ENCODE results near the gene CFAP97D1. TPM values are rescaled to one million over a fixed set of nuclear protein-coding genes. Genes with fewer than 3 reads are reported as not detected.

The CFAP97D1 gene
- total and polyA plus RNA-seq, 4 donors = 0.01 to 0.06 (median 0.02) TPM; not detected in 1

- no peak for DNase-seq
- peaks cover 3 to 20% (median 6%) of the 10 kb centered on the region in 4 donors for H3K36me3 ChIP-seq (ENCODE audit: control insufficient read depth in 4 of 4, insufficient read depth in 4 of 4, low read length in 4 of 4)
- peaks cover 0 to 1% (median 0%) of the 10 kb centered on the region in 4 donors for H3K9me3 ChIP-seq (ENCODE audit: control insufficient read depth in 4 of 4, insufficient read depth in 3 of 4, low read length in 3 of 4)
- ATAC-seq (ENCODE audit: insufficient read depth, low FRiP score) = no peak
- no peak overlapping the region for H3K4me3 ChIP-seq
- no peaks in the 10 kb centered on the region for H3K4me1 ChIP-seq (ENCODE audit: control insufficient read depth in 5 of 5, insufficient read depth in 5 of 5, low read length in 5 of 5)
- TF ChIP-seq, protein P1, sequence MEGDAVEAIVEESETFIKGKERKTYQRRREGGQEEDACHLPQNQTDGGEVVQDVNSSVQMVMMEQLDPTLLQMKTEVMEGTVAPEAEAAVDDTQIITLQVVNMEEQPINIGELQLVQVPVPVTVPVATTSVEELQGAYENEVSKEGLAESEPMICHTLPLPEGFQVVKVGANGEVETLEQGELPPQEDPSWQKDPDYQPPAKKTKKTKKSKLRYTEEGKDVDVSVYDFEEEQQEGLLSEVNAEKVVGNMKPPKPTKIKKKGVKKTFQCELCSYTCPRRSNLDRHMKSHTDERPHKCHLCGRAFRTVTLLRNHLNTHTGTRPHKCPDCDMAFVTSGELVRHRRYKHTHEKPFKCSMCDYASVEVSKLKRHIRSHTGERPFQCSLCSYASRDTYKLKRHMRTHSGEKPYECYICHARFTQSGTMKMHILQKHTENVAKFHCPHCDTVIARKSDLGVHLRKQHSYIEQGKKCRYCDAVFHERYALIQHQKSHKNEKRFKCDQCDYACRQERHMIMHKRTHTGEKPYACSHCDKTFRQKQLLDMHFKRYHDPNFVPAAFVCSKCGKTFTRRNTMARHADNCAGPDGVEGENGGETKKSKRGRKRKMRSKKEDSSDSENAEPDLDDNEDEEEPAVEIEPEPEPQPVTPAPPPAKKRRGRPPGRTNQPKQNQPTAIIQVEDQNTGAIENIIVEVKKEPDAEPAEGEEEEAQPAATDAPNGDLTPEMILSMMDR (IDR thresholded peaks at IDR 0.05; ENCODE audit: control extremely low read depth, extremely low read depth) = no peak
- no peaks in the 10 kb centered on the region for H3K27me3 ChIP-seq (ENCODE audit: control insufficient read depth in 3 of 3, insufficient read depth in 3 of 3, low read length in 2 of 3)
- H3K9ac ChIP-seq (ENCODE audit: insufficient read depth in 1 of 2, low read length in 2 of 2) = no peak overlapping the region
- no peak overlapping the region for H3K27ac ChIP-seq (ENCODE audit: low read depth in 1 of 2, low read length in 1 of 2)
Observed at GRCh38 chr17:43805117-43805516, 24.9 kb downstream of the CFAP97D1 start.

- DNase-seq (no peak), ATAC-seq (ENCODE audit: insufficient read depth, low FRiP score) (no peak)
- Histone ChIP-seq H3K4me1 (ENCODE audit: control insufficient read depth in 5 of 5, insufficient read depth in 5 of 5, low read length in 5 of 5) (no peaks in the 10 kb centered on the region), H3K27me3 (ENCODE audit: control insufficient read depth in 3 of 3, insufficient read depth in 3 of 3, low read length in 2 of 3) (no peaks in the 10 kb centered on the region), H3K9ac (ENCODE audit: insufficient read depth in 1 of 2, low read length in 2 of 2) (no peak overlapping the region), H3K27ac (ENCODE audit: low read depth in 1 of 2, low read length in 1 of 2) (no peak overlapping the region), H3K4me3 (no peak overlapping the region), H3K9me3 (ENCODE audit: control insufficient read depth in 4 of 4, insufficient read depth in 3 of 4, low read length in 3 of 4) (peaks cover 0 to 1% (median 0%) of the 10 kb centered on the region in 4 donors), H3K36me3 (ENCODE audit: control insufficient read depth in 4 of 4, insufficient read depth in 4 of 4, low read length in 4 of 4) (peaks cover 4 to 19% (median 14%) of the 10 kb centered on the region in 4 donors)
- TF ChIP-seq, protein P1 (IDR thresholded peaks at IDR 0.05; ENCODE audit: control extremely low read depth, extremely low read depth) = no peak
- 78 to 81% methylated on average over 4 of the region's 4 CpGs for WGBS, 2 donors
Observed at GRCh38 chr17:43808076-43808475, 27.8 kb downstream of the CFAP97D1 start.

- ATAC-seq (ENCODE audit: insufficient read depth, low FRiP score) = no peak
- H3K36me3 ChIP-seq (ENCODE audit: control insufficient read depth in 4 of 4, insufficient read depth in 4 of 4, low read length in 4 of 4) = peaks cover 12 to 30% (median 19%) of the 10 kb centered on the region in 4 donors
Observed at GRCh38 chr17:43809121-43809520, 28.9 kb downstream of the CFAP97D1 start.

More at GRCh38 chr17:43809121-43809520, 28.9 kb downstream of the CFAP97D1 start:
- H3K9me3 ChIP-seq (ENCODE audit: control insufficient read depth in 4 of 4, insufficient read depth in 3 of 4, low read length in 3 of 4) = peaks cover 0 to 1% (median 0%) of the 10 kb centered on the region in 4 donors
- TF ChIP-seq, protein P1 (IDR thresholded peaks at IDR 0.05; ENCODE audit: control extremely low read depth, extremely low read depth) = no peak
- no peaks in the 10 kb centered on the region for H3K27me3 ChIP-seq (ENCODE audit: control insufficient read depth in 3 of 3, insufficient read depth in 3 of 3, low read length in 2 of 3)
- WGBS, 2 donors = 93 to 94% methylated on average over 5 of the region's 5 CpGs
- DNase-seq = no peak
- no peak overlapping the region for H3K4me3 ChIP-seq
- no peaks in the 10 kb centered on the region for H3K4me1 ChIP-seq (ENCODE audit: control insufficient read depth in 5 of 5, insufficient read depth in 5 of 5, low read length in 5 of 5)
- no peak overlapping the region for H3K27ac ChIP-seq (ENCODE audit: low read depth in 1 of 2, low read length in 1 of 2)
- H3K9ac ChIP-seq (ENCODE audit: insufficient read depth in 1 of 2, low read length in 2 of 2) = no peak overlapping the region

Measured in lung (tissue), 12 donors.